HEK293T (cell line): ENCODE results near the gene GALM.
"Not testable (repeated sequence)": the region's sequence is repeated elsewhere in the genome, so short reads cannot be mapped to it uniquely, and the experiment has no call there.

Experiments
- CTCF ChIA-PET: fragments of 350-600 bp; formaldehyde crosslinking; extraction: SDS; loops from one replicate; lab custom pipeline; 2021; ENCODE audit warnings: antibody characterized with exemption, inconsistent platforms; lab: Yijun Ruan, JAX
- POLR2A ChIA-PET: fragments of 350-600 bp; formaldehyde crosslinking; extraction: SDS; loops from one replicate; lab custom pipeline; 2020; ENCODE audit warnings: antibody characterized with exemption, inconsistent platforms; lab: Yijun Ruan, JAX
- DNase-seq: peaks from one replicate; pipeline ENCODE4 v3.0.0; 2012; ENCODE audit warnings: mixed read lengths; ENCODE audit errors: extremely low spot score
- ARNT ChIP-seq: fragments of 450-650 bp; IDR thresholded peaks from 2 replicates; pipeline ENCODE4 v1.6.1; 2017; ENCODE audit warnings: mild to moderate bottlenecking
- BHLHE40 ChIP-seq: fragments of 450-650 bp; IDR thresholded peaks from 2 replicates; pipeline ENCODE4 v1.6.1; 2016; ENCODE audit warnings: mild to moderate bottlenecking, moderate library complexity, borderline replicate concordance
- CTBP1 ChIP-seq: fragments of 450-650 bp; IDR thresholded peaks from 2 replicates; pipeline ENCODE4 v1.6.1; 2016; ENCODE audit warnings: borderline replicate concordance
- ELF4 ChIP-seq: fragments of 450-650 bp; IDR thresholded peaks from 2 replicates; pipeline ENCODE4 v1.6.1; 2017; ENCODE audit warnings: antibody characterized with exemption
- FOXA1 ChIP-seq: fragments of 450-650 bp; IDR thresholded peaks from 2 replicates; pipeline ENCODE4 v1.6.1; 2016; ENCODE audit warnings: mild to moderate bottlenecking
- FOXK2 ChIP-seq: fragments of 450-650 bp; IDR thresholded peaks from 2 replicates; pipeline ENCODE4 v1.6.1; 2016; ENCODE audit warnings: mild to moderate bottlenecking
- FOXM1 ChIP-seq: fragments of 450-650 bp; IDR thresholded peaks from 2 replicates; pipeline ENCODE4 v1.6.1; 2017; ENCODE audit warnings: mild to moderate bottlenecking, borderline replicate concordance
- HDGF ChIP-seq: fragments of 450-650 bp; IDR thresholded peaks from 2 replicates; pipeline ENCODE4 v1.6.1; 2017; ENCODE audit warnings: antibody characterized with exemption, borderline replicate concordance
- L3MBTL2 ChIP-seq: fragments of 450-650 bp; conservative IDR thresholded peaks from 2 replicates; pipeline ENCODE4 v1.6.1; 2016; ENCODE audit warnings: mild to moderate bottlenecking
- LEF1 ChIP-seq: fragments of 450-650 bp; IDR thresholded peaks from 2 replicates; pipeline ENCODE4 v1.6.1; 2017; ENCODE audit warnings: mild to moderate bottlenecking, borderline replicate concordance
- NFRKB ChIP-seq: fragments of 450-650 bp; IDR thresholded peaks from 2 replicates; pipeline ENCODE4 v1.6.1; 2016; ENCODE audit warnings: mild to moderate bottlenecking, moderate library complexity
- PKNOX1 ChIP-seq: fragments of 450-650 bp; IDR thresholded peaks from 2 replicates; pipeline ENCODE4 v1.6.1; 2016
- SP1 ChIP-seq: fragments of 450-650 bp; IDR thresholded peaks from 2 replicates; pipeline ENCODE4 v1.6.1; 2017
- SUZ12 ChIP-seq: fragments of 450-650 bp; IDR thresholded peaks from 2 replicates; pipeline ENCODE4 v1.6.1; 2016; ENCODE audit warnings: mild to moderate bottlenecking
- TARDBP ChIP-seq: fragments of 450-650 bp; IDR thresholded peaks from 2 replicates; pipeline ENCODE4 v1.6.1; 2016
- ZNF384 ChIP-seq: fragments of 450-650 bp; IDR thresholded peaks from 2 replicates; pipeline ENCODE4 v1.6.1; 2016

GALM gene

GRCh38 chr2:38701542-38701941 lies 35.6 kb downstream of the GALM start:
- TF ChIP-seq SP1, result no peak
- TF ChIP-seq LEF1, result no peak
- no peak for TF ChIP-seq ARNT
- TF ChIP-seq HDGF, result no peak
- no peak for TF ChIP-seq FOXA1
- no peak for TF ChIP-seq CTBP1
- no peak for TF ChIP-seq ZNF384
- no peak for TF ChIP-seq FOXK2
- TF ChIP-seq NFRKB, result no peak
- TF ChIP-seq FOXM1, result no peak
- TF ChIP-seq SUZ12, result no peak
- TF ChIP-seq ELF4, result no peak
- TF ChIP-seq BHLHE40, result no peak
- TF ChIP-seq PKNOX1, result no peak
- no peak for TF ChIP-seq L3MBTL2
- TF ChIP-seq TARDBP, result no peak
- DNase-seq, result no peak
- ChIA-PET CTCF (no interaction called here), POLR2A (interaction anchor here (1.4 kb wide), 1 partner anchor 35 kb away, joined by 3 read pairs; the partner anchor contains the start of gene GALM)

GRCh38 chr2:38702413-38702812 lies 36.5 kb downstream of the GALM start:
- CTCF ChIA-PET, result no interaction called here
- POLR2A ChIA-PET, result interaction anchor here (1.4 kb wide), 1 partner anchor 36 kb away, joined by 3 read pairs; the partner anchor contains the start of gene GALM
- no peak for TF ChIP-seq LEF1
- TF ChIP-seq BHLHE40, result no peak
- no peak for TF ChIP-seq ELF4
- no peak for TF ChIP-seq FOXK2
- no peak for TF ChIP-seq NFRKB
- TF ChIP-seq ARNT, result no peak
- TF ChIP-seq HDGF, result no peak
- TF ChIP-seq PKNOX1, result no peak
- TF ChIP-seq FOXM1, result no peak
- TF ChIP-seq CTBP1, result no peak
- TF ChIP-seq SP1, result no peak
- no peak for TF ChIP-seq L3MBTL2
- no peak for TF ChIP-seq FOXA1
- TF ChIP-seq SUZ12, result no peak
- no peak for TF ChIP-seq ZNF384
- no peak for TF ChIP-seq TARDBP
- no peak for DNase-seq

GRCh38 chr2:38703336-38703735 lies 37.4 kb downstream of the GALM start:
- DNase-seq, CTCF ChIA-PET: not testable (repeated sequence)
- POLR2A ChIA-PET, result interaction anchor here (1.3 kb wide), 1 partner anchor 48 kb away, joined by 3 read pairs; the partner anchor contains the start of gene SRSF7

GRCh38 chr2:38704664-38705063 lies 38.8 kb downstream of the GALM start:
- no peak for TF ChIP-seq TARDBP
- TF ChIP-seq ZNF384, result no peak
- no peak for TF ChIP-seq L3MBTL2
- no peak for TF ChIP-seq ARNT
- no peak for TF ChIP-seq ELF4
- no peak for TF ChIP-seq HDGF
- TF ChIP-seq FOXK2, result no peak
- TF ChIP-seq BHLHE40, result no peak
- no peak for TF ChIP-seq SP1
- no peak for TF ChIP-seq FOXA1
- no peak for TF ChIP-seq PKNOX1
- TF ChIP-seq NFRKB, result no peak
- POLR2A ChIA-PET, result interaction anchor here (1.4 to 1.7 kb wide), 3 partner anchors 38 to 102 kb away, joined by 3 to 10 read pairs (median 6); partner anchors contain the start of genes GALM, HNRNPLL and SRSF7
- CTCF ChIA-PET, result no interaction called here
- DNase-seq, result no peak

GRCh38 chr2:38706846-38707345 lies 41.0 kb downstream of the GALM start:
- CTCF ChIA-PET, result no interaction called here
- TF ChIP-seq BHLHE40, result no peak
- no peak for TF ChIP-seq L3MBTL2
- no peak for TF ChIP-seq CTBP1
- no peak for TF ChIP-seq FOXA1
- TF ChIP-seq HDGF, result no peak
- POLR2A ChIA-PET, result no interaction called here

GRCh38 chr2:38708491-38708890 lies 42.6 kb downstream of the GALM start:
- POLR2A ChIA-PET, result interaction anchor here (1.6 kb wide), 1 partner anchor 43 kb away, joined by 5 read pairs; the partner anchor contains the start of gene SRSF7
- CTCF ChIA-PET, DNase-seq: not testable (repeated sequence)

More at GRCh38 chr2:38706846-38707345, 41.0 kb downstream of the GALM start:
- no peak for DNase-seq
